Endodermal cell (in vitro differentiated cells): ENCODE measurements around the gene EIF3B. TPM values are rescaled to one million over a fixed set of nuclear protein-coding genes. Genes with fewer than 3 reads are reported as not detected.

Experiments
- DNase-seq: peaks from one replicate; pipeline ENCODE4 v3.0.0-alpha.2; 2017
- H3K27ac ChIP-seq: 2 replicates; pipeline ENCODE4 v1.5.1; 2013; ENCODE audit warnings: mild to moderate bottlenecking, low read depth, low read length, moderate library complexity
- H3K27me3 ChIP-seq: 2 replicates; pipeline ENCODE4 v1.6.1; 2013; ENCODE audit warnings: mild to moderate bottlenecking, low read length, moderate library complexity; ENCODE audit not compliant: insufficient read depth, control insufficient read depth, poor library complexity, severe bottlenecking
- H3K36me3 ChIP-seq: 2 replicates; pipeline ENCODE4 v1.7.0; 2013; ENCODE audit warnings: mild to moderate bottlenecking, low read length, moderate library complexity; ENCODE audit not compliant: control insufficient read depth, insufficient read depth
- H3K4me1 ChIP-seq: one replicate; pipeline ENCODE4 v1.7.0; 2013; ENCODE audit warnings: low read length; ENCODE audit not compliant: control insufficient read depth, insufficient read depth
- H3K4me3 ChIP-seq: 2 replicates; pipeline ENCODE4 v1.5.1; 2013; ENCODE audit warnings: mild to moderate bottlenecking, low read length, moderate library complexity
- H3K9ac ChIP-seq: 2 replicates; pipeline ENCODE4 v1.6.1; 2013; ENCODE audit warnings: mild to moderate bottlenecking, low read length, moderate library complexity; ENCODE audit not compliant: poor library complexity, severe bottlenecking; ENCODE audit errors: extremely low read depth
- H3K9me3 ChIP-seq: 2 replicates; pipeline ENCODE4 v1.6.1; 2013; ENCODE audit warnings: mild to moderate bottlenecking, low read length, moderate library complexity; ENCODE audit not compliant: control insufficient read depth
- H3K27ac Mint-ChIP-seq: 2 replicates; pipeline ENCODE4 v1.8.0; 2020; ENCODE audit warnings: mixed read lengths
- H3K27me3 Mint-ChIP-seq: 2 replicates; pipeline ENCODE4 v1.8.0; 2021; ENCODE audit warnings: mild to moderate bottlenecking, mixed read lengths; ENCODE audit not compliant: insufficient read depth
- H3K36me3 Mint-ChIP-seq: 2 replicates; pipeline ENCODE4 v1.8.0; 2020; ENCODE audit warnings: low read depth, mixed read lengths
- H3K4me1 Mint-ChIP-seq: 2 replicates; pipeline ENCODE4 v1.8.0; 2020; ENCODE audit warnings: mixed read lengths
- H3K4me3 Mint-ChIP-seq: 2 replicates; pipeline ENCODE4 v1.8.0; 2020; ENCODE audit warnings: mild to moderate bottlenecking, moderate library complexity, mixed read lengths
- H3K9me3 Mint-ChIP-seq: 2 replicates; pipeline ENCODE4 v1.8.0; 2020; ENCODE audit warnings: mild to moderate bottlenecking, mixed read lengths
- CTCF ChIP-seq: fragments of 200-600 bp; sonication (generic); conservative IDR thresholded peaks from 2 replicates; pipeline ENCODE4 v1.5.0; 2021; ENCODE audit warnings: antibody characterized with exemption, mild to moderate bottlenecking
- WGBS, 2 experiments: methylation state at CpG; one replicate each; pipeline versions ENCODE4 v1.1.5 to v1.1.7; 2013; ENCODE audit warnings: missing lambda C conversion rate in 2 of 2, mixed read lengths in 1 of 2; ENCODE audit not compliant: insufficient coverage in 1 of 2, insufficient read length in 1 of 2; 5-methylcytosine and 5-hydroxymethylcytosine counted together
- total RNA-seq, 2 donors: library from RNA; stranded (reverse); fragmentation: NEBNext Ultra II Directional in 1 of 2; extraction: Animal tissue kit (Norgen Biotek cat#: 25700) in 1 of 2; gene quantifications; 2 replicates in 1 of 2; 3 replicates in 1 of 2; pipeline ENCODE4 v1.2.1, GENCODE V29; 2021

Gene EIF3B
- total RNA-seq, 2 donors from 2014 or later: 172 to 220 TPM

DNA sequence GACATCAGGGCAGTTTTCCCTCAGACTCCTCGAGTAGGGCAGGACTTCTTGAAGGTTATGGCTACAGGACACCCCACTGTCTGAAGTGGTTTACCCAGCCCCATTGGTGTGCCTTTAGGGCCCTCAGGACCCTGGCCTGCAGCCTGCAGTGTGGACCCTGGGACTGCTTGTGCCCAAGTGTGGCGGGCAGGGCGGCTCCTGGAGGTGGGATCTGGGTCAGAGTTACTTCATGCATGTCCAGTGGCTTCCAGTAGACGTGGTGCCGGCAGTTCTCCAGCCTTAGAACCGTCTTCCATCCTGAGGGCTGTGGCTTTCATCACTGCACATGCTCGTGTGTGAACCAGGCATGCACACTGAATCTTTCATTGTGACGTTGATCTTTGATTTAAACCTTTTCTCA is 16.7 kb downstream of the EIF3B start:
- H3K36me3 ChIP-seq: peaks cover 96% of the 10 kb centered on the region
- H3K4me1 Mint-ChIP-seq: no peaks in the 10 kb centered on the region
- no peaks in the 10 kb centered on the region for H3K27me3 Mint-ChIP-seq
- no peak overlapping the region for H3K27ac ChIP-seq
- TF ChIP-seq CTCF: no peak
- H3K9ac ChIP-seq: no peak overlapping the region
- H3K4me3 ChIP-seq: no peak overlapping the region
- H3K9me3 Mint-ChIP-seq: no peaks in the 10 kb centered on the region
- H3K27ac Mint-ChIP-seq: no peak overlapping the region
- no peak overlapping the region for H3K4me3 Mint-ChIP-seq
- H3K36me3 Mint-ChIP-seq: peaks cover 90% of the 10 kb centered on the region
- WGBS, 2 experiments: 92 to 95% methylated on average over 8 of the region's 8 CpGs
- no peaks in the 10 kb centered on the region for H3K27me3 ChIP-seq
- no peaks in the 10 kb centered on the region for H3K9me3 ChIP-seq
- H3K4me1 ChIP-seq: no peaks in the 10 kb centered on the region
- no peak for DNase-seq

DNA sequence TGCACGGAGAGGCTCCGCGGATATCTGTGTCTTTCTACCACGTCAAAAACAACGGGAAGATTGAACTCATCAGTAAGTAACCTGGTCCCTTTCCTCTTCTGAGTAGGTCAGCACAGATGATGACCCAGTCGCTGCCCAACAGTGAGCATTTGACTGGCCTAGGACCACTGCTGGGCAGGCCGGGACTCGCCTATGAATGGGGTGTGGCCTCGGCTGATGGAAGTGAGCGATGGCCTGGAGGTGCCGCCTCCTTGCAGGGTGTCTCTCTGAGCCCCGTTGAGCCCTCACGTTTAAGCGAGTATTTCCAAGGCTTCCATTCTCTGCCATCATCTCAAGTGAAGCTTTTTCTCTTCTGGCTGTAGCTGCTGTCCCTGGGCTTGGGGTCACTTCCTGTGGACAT is 18.1 kb downstream of the EIF3B start:
- peaks cover 87% of the 10 kb centered on the region for H3K36me3 Mint-ChIP-seq
- Histone ChIP-seq H3K9ac (no peak overlapping the region), H3K4me1 (no peaks in the 10 kb centered on the region), H3K4me3 (no peak overlapping the region), H3K27me3 (no peaks in the 10 kb centered on the region), H3K36me3 (peaks cover 95% of the 10 kb centered on the region), H3K27ac (no peak overlapping the region), H3K9me3 (no peaks in the 10 kb centered on the region)
- H3K9me3 Mint-ChIP-seq: no peaks in the 10 kb centered on the region
- no peak overlapping the region for H3K27ac Mint-ChIP-seq
- H3K4me3 Mint-ChIP-seq: no peak overlapping the region
- no peaks in the 10 kb centered on the region for H3K4me1 Mint-ChIP-seq
- DNase-seq: peak; percentile 44
- no peak for TF ChIP-seq CTCF
- no peaks in the 10 kb centered on the region for H3K27me3 Mint-ChIP-seq
- WGBS, 2 experiments: 95 to 96% methylated on average over 14 of the region's 14 CpGs

- peaks cover 88% of the 10 kb centered on the region for H3K36me3 Mint-ChIP-seq
- no peaks in the 10 kb centered on the region for H3K4me1 Mint-ChIP-seq
- H3K27me3 Mint-ChIP-seq: no peaks in the 10 kb centered on the region
- peak; percentile 44 for DNase-seq
- no peaks in the 10 kb centered on the region for H3K27me3 ChIP-seq
- H3K9me3 Mint-ChIP-seq: no peaks in the 10 kb centered on the region
- no peak overlapping the region for H3K27ac ChIP-seq
- 96 to 97% methylated on average over 8 to 14 of the region's 14 CpGs for WGBS, 2 experiments
- no peak for TF ChIP-seq CTCF
- H3K9ac ChIP-seq: no peak overlapping the region
- H3K4me3 ChIP-seq: no peak overlapping the region
- peaks cover 93% of the 10 kb centered on the region for H3K36me3 ChIP-seq
- H3K9me3 ChIP-seq: no peaks in the 10 kb centered on the region
- H3K4me3 Mint-ChIP-seq: no peak overlapping the region
- H3K27ac Mint-ChIP-seq: no peak overlapping the region
- H3K4me1 ChIP-seq: no peaks in the 10 kb centered on the region
Observed at GRCh38 chr7:2373124-2373556, 18.5 kb downstream of the EIF3B start.
